MCF 10A (cell line): ENCODE results near the gene TMPRSS11A. TPM values are rescaled to one million over a fixed set of nuclear protein-coding genes. Genes with fewer than 3 reads are reported as not detected.

ENCODE experiments used
- BruUV-seq: library from RNA; stranded (reverse); fragments of 400-500 nt; replicated peaks from 2 replicates; lab custom pipeline; 2021; lab: Mats Ljungman, UMichigan
- CTCF ChIA-PET: fragments of 300-600 bp; sonication (Branson Sonifier 250); formaldehyde crosslinking; extraction: SDS; loops from one replicate; lab custom pipeline; 2021; ENCODE audit warnings: antibody characterized with exemption, inconsistent platforms; lab: Yijun Ruan, JAX
- POLR2A ChIA-PET: fragments of 300-600, 350-650 bp; sonication (Branson Sonifier 250); formaldehyde crosslinking; extraction: SDS; loops from one replicate; lab custom pipeline; 2020; ENCODE audit warnings: antibody characterized with exemption, inconsistent platforms; lab: Yijun Ruan, JAX
- DNase-seq: peaks from one replicate; pipeline ENCODE4 v3.0.0-alpha.2; 2018; ENCODE audit not compliant: unreplicated experiment
- H3K27ac Mint-ChIP-seq: one replicate; pipeline ENCODE4 v1.8.0; 2022; ENCODE audit warnings: mild to moderate bottlenecking, low read depth, mixed read lengths; ENCODE audit not compliant: unreplicated experiment
- H3K27me3 Mint-ChIP-seq: one replicate; pipeline ENCODE4 v1.8.0; 2022; ENCODE audit warnings: mixed read lengths; ENCODE audit not compliant: insufficient read depth, unreplicated experiment
- H3K36me3 Mint-ChIP-seq: one replicate; pipeline ENCODE4 v1.8.0; 2022; ENCODE audit warnings: mild to moderate bottlenecking, moderate library complexity, mixed read lengths; ENCODE audit not compliant: insufficient read depth, unreplicated experiment
- H3K4me1 Mint-ChIP-seq: one replicate; pipeline ENCODE4 v1.8.0; 2022; ENCODE audit warnings: mixed read lengths; ENCODE audit not compliant: insufficient read depth, unreplicated experiment
- H3K4me3 Mint-ChIP-seq: one replicate; pipeline ENCODE4 v1.8.0; 2022; ENCODE audit warnings: mild to moderate bottlenecking, moderate library complexity, mixed read lengths; ENCODE audit not compliant: unreplicated experiment
- H3K9me3 Mint-ChIP-seq: one replicate; pipeline ENCODE4 v1.8.0; 2022; ENCODE audit warnings: mixed read lengths; ENCODE audit not compliant: unreplicated experiment
- intact Hi-C: fragments of 100-400 bp; cut with micrococcal nuclease; formaldehyde crosslinking; loops from 2 replicates; pipeline ENCODE4 v1.14.1; 2022
- total RNA-seq: library from RNA; stranded (reverse); gene quantifications from 2 replicates; pipeline ENCODE4 v1.2.3, GENCODE V29; 2022
- TF ChIP-seq, protein P1 (sequence below): fragments of 200-600 bp; IDR thresholded peaks from one replicate; pipeline ENCODE4 v1.8.0; 2022; ENCODE audit warnings: antibody characterized with exemption, mild to moderate bottlenecking; ENCODE audit not compliant: unreplicated experiment

TMPRSS11A gene
- total RNA-seq, 1 experiment from 2014 or later: not detected

- no peaks in the 10 kb centered on the region for H3K9me3 Mint-ChIP-seq
- H3K27ac Mint-ChIP-seq: no peak overlapping the region
- intact Hi-C loops: loop anchor here (10.0 kb wide), 1 partner anchor 167 kb away; no protein-coding TSS in a partner anchor
- no peak overlapping the region for H3K4me3 Mint-ChIP-seq
- DNase-seq: no peak
- no peaks in the 10 kb centered on the region for H3K27me3 Mint-ChIP-seq
- H3K4me1 Mint-ChIP-seq: no peaks in the 10 kb centered on the region
- ChIA-PET POLR2A (no interaction called here), CTCF (interaction anchor here (0.9 to 3.5 kb wide), 11 partner anchors 15 to 511 kb away, joined by 3 to 25 read pairs (median 5); no protein-coding TSS in a partner anchor)
- H3K36me3 Mint-ChIP-seq: no peaks in the 10 kb centered on the region
- TF ChIP-seq, protein P1, sequence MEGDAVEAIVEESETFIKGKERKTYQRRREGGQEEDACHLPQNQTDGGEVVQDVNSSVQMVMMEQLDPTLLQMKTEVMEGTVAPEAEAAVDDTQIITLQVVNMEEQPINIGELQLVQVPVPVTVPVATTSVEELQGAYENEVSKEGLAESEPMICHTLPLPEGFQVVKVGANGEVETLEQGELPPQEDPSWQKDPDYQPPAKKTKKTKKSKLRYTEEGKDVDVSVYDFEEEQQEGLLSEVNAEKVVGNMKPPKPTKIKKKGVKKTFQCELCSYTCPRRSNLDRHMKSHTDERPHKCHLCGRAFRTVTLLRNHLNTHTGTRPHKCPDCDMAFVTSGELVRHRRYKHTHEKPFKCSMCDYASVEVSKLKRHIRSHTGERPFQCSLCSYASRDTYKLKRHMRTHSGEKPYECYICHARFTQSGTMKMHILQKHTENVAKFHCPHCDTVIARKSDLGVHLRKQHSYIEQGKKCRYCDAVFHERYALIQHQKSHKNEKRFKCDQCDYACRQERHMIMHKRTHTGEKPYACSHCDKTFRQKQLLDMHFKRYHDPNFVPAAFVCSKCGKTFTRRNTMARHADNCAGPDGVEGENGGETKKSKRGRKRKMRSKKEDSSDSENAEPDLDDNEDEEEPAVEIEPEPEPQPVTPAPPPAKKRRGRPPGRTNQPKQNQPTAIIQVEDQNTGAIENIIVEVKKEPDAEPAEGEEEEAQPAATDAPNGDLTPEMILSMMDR: no peak
- BruUV-seq: no TSS peak
These were observed 51.2 kb downstream of the TMPRSS11A start for GRCh38 chr4:67912080-67912479.

GRCh38 chr4:67911638-67912037, 51.7 kb downstream of the TMPRSS11A start:
- intact Hi-C loops: loop anchor here (10.0 kb wide), 1 partner anchor 167 kb away; no protein-coding TSS in a partner anchor
- Mint-ChIP-seq H3K9me3 (no peaks in the 10 kb centered on the region), H3K4me3 (no peak overlapping the region), H3K36me3 (no peaks in the 10 kb centered on the region), H3K27me3 (no peaks in the 10 kb centered on the region), H3K4me1 (no peaks in the 10 kb centered on the region), H3K27ac (no peak overlapping the region)
- POLR2A ChIA-PET: interaction anchor here (1.4 kb wide), 1 partner anchor 25 kb away, joined by 4 read pairs; no protein-coding TSS in a partner anchor
- CTCF ChIA-PET: interaction anchor here (0.8 to 3.5 kb wide), 13 partner anchors 15 to 511 kb away, joined by 3 to 25 read pairs (median 5); no protein-coding TSS in a partner anchor
- TF ChIP-seq, protein P1: no peak
- no peak for DNase-seq
- BruUV-seq: no TSS peak

DNA sequence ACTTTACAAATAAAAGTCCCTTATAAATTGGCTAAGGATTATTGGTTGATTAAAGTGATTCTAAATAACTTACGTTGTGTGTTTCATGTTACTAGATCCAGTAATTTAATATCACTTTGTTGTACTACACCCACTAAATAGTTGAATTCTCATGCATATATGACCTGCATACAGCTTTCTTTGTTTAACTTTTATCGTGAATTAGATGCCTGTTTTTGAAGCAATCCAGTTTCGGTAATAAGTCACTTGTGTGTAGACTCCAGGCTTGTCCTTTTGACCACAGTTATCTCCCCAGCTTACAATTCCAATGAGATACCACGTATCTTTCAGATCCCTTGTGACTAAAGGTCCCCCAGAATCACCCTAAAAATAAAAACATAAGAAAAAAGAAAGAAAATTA, 52.2 kb downstream of the TMPRSS11A start:
- TF ChIP-seq, protein P1: no peak
- POLR2A ChIA-PET: interaction anchor here (1.4 kb wide), 1 partner anchor 25 kb away, joined by 4 read pairs; no protein-coding TSS in a partner anchor
- H3K4me3 Mint-ChIP-seq: no peak overlapping the region
- no peak overlapping the region for H3K27ac Mint-ChIP-seq
- CTCF ChIA-PET: interaction anchor here (0.6 to 3.5 kb wide), 18 partner anchors 11 to 405 kb away, joined by 3 to 25 read pairs (median 5); no protein-coding TSS in a partner anchor
- DNase-seq: no peak
- H3K4me1 Mint-ChIP-seq: no peaks in the 10 kb centered on the region
- no peaks in the 10 kb centered on the region for H3K27me3 Mint-ChIP-seq
- no peaks in the 10 kb centered on the region for H3K36me3 Mint-ChIP-seq
- BruUV-seq: no TSS peak
- intact Hi-C loops: loop anchor here (10.0 kb wide), 1 partner anchor 166 kb away; no protein-coding TSS in a partner anchor
- peaks cover 3% of the 10 kb centered on the region for H3K9me3 Mint-ChIP-seq

DNA sequence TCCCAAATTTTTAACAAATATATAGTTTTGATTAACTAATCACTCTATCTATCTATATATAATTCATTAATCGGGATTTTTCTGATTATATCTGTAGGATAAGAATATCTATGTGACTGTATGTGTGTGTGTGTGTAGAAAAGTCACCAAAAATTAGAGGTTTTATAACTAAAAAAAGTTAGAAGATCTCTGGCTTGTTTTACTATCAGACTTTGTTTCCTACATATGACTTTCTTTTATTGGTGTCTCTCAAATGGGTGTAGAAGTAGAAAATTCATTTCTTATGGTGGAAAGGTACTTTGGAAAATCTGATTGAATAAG, 52.7 kb downstream of the TMPRSS11A start:
- no TSS peak for BruUV-seq
- no peaks in the 10 kb centered on the region for H3K27me3 Mint-ChIP-seq
- no peak overlapping the region for H3K27ac Mint-ChIP-seq
- H3K9me3 Mint-ChIP-seq: peaks cover 7% of the 10 kb centered on the region
- no peak overlapping the region for H3K4me3 Mint-ChIP-seq
- TF ChIP-seq, protein P1: no peak
- DNase-seq: no peak
- H3K4me1 Mint-ChIP-seq: no peaks in the 10 kb centered on the region
- H3K36me3 Mint-ChIP-seq: no peaks in the 10 kb centered on the region
- intact Hi-C loops: loop anchor here (1.0 to 10.0 kb wide), 3 partner anchors 38 to 361 kb away; no protein-coding TSS in a partner anchor
- POLR2A ChIA-PET: interaction anchor here (1.4 kb wide), 1 partner anchor 24 kb away, joined by 4 read pairs; no protein-coding TSS in a partner anchor
- CTCF ChIA-PET: interaction anchor here (0.6 to 3.5 kb wide), 16 partner anchors 9 to 406 kb away, joined by 3 to 25 read pairs (median 6); no protein-coding TSS in a partner anchor
